Measurements from ENCODE around the gene OR6B3. TPM values are rescaled to one million over a fixed set of nuclear protein-coding genes. Genes with fewer than 3 reads are reported as not detected.

OR6B3 gene
- total RNA-seq, 1 experiment from 2014 or later, result not detected

DNA sequence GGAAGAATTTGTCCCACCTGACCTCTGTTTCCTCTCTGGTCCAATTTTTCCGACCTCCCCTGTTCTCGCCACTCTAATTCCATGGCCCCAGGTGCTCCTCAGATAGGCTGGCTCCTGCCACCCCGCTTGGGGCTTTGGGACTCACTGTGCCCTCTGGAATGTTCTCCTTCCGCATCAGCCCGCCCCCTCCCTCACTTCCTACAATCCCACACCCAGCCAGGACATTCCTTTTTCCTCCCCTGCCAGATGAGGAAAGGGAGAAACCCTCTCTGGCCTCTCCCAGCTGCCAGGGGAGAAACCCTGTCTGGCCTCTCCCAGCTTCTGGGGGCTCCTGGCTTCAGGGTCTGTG is 20.0 kb downstream of the OR6B3 start:
- H3K79me2 ChIP-seq (ENCODE audit: low read length), result no peaks in the 10 kb centered on the region
- H3K9ac ChIP-seq (ENCODE audit: low read length), result no peak overlapping the region
- no peaks in the 10 kb centered on the region for H3K9me3 ChIP-seq (ENCODE audit: low read length)
- ChIA-PET CTCF (no interaction called here), POLR2A (ENCODE audit: unreplicated experiment) (no interaction called here)
- no peak for ATAC-seq
- no peak overlapping the region for H2AFZ ChIP-seq (ENCODE audit: low read length)
- TF ChIP-seq EZH2 (IDR thresholded peaks at IDR 0.05; ENCODE audit: low read length, unreplicated experiment), result no peak
- peaks cover 77% of the 10 kb centered on the region for H3K27me3 ChIP-seq (ENCODE audit: low read length)
- no peaks in the 10 kb centered on the region for H4K20me1 ChIP-seq (ENCODE audit: low read length)
- intact Hi-C loops (cut with micrococcal nuclease), result no loop called here
- no peaks in the 10 kb centered on the region for H3K4me1 ChIP-seq (ENCODE audit: insufficient read depth, low read length)
- H3K4me3 ChIP-seq (ENCODE audit: low read length), result no peak overlapping the region
- no TSS peak for BruUV-seq (replicated peaks)
- no peak overlapping the region for H3K4me2 ChIP-seq (ENCODE audit: low read length)
- DNase-seq, result no peak
- H3K27ac ChIP-seq (ENCODE audit: low read length), result no peak overlapping the region
- H3K36me3 ChIP-seq (ENCODE audit: low read depth, low read length), result no peaks in the 10 kb centered on the region
- no peaks in the 10 kb centered on the region for H3F3A ChIP-seq (ENCODE audit: low read length, unreplicated experiment)
- H3K9me2 ChIP-seq (replicated peaks; ENCODE audit: low read length), result no peaks in the 10 kb centered on the region

DNA sequence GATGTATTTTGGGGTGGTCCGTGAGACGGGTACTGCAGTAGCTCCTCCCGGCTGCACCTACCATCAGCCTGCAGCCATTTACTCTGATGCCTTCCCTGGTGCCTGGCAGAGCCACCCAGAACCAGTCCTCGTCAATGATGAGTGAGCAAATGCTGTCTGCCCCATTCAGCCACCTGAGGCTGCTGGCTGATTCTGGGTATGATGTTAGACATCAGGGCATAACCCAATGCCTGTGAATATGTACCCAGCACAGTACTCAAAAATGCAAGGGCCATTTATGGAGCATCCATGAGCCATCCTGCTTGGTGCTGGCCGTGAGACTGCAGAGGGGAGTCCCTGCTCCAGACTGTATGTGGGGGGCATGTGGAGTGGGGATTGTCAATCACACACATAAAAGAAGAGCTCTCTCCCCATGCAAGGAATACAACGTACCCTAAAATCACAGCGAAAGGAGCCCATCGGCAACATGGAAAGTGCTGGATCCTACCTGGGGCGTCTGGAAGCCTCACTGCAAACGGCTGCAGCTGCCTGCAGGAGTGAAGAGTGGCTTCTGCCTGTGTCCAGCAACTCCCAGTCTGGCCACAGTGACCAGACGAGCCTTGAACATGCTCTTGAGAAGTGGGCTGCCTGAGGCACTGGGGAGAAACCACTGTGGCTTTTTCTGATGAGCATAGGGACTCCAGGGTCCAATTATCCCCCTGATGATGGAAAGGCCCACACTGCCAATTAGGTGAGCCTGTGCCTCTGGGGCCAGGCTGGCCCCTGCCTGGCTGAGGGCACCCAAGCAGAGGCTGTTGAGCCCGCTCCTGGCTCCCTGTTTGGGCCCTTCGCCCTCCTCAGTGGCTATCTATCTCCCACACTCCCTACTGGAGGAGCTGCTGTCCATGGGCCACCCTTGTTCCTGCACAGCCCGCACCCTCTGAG is 20.7 kb downstream of the OR6B3 start:
- DNase-seq, result no peak
- TF ChIP-seq EZH2phosphoT487 (IDR thresholded peaks at IDR 0.05; ENCODE audit: borderline replicate concordance, low read length) (no peak), EZH2 (IDR thresholded peaks at IDR 0.05; ENCODE audit: low read length, unreplicated experiment) (no peak)
- TF ChIP-seq, protein P1, sequence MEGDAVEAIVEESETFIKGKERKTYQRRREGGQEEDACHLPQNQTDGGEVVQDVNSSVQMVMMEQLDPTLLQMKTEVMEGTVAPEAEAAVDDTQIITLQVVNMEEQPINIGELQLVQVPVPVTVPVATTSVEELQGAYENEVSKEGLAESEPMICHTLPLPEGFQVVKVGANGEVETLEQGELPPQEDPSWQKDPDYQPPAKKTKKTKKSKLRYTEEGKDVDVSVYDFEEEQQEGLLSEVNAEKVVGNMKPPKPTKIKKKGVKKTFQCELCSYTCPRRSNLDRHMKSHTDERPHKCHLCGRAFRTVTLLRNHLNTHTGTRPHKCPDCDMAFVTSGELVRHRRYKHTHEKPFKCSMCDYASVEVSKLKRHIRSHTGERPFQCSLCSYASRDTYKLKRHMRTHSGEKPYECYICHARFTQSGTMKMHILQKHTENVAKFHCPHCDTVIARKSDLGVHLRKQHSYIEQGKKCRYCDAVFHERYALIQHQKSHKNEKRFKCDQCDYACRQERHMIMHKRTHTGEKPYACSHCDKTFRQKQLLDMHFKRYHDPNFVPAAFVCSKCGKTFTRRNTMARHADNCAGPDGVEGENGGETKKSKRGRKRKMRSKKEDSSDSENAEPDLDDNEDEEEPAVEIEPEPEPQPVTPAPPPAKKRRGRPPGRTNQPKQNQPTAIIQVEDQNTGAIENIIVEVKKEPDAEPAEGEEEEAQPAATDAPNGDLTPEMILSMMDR (conservative IDR thresholded peaks at IDR 0.05; ENCODE audit: low read depth, low read length), result no peak
- no peaks in the 10 kb centered on the region for H3K9me3 ChIP-seq (ENCODE audit: low read length)
- H4K20me1 ChIP-seq (ENCODE audit: low read length), result no peaks in the 10 kb centered on the region
- no peaks in the 10 kb centered on the region for H3K79me2 ChIP-seq (ENCODE audit: low read length)
- H3K27me3 ChIP-seq (ENCODE audit: low read length), result peaks cover 70% of the 10 kb centered on the region
- H3K4me2 ChIP-seq (ENCODE audit: low read length), result no peak overlapping the region
- no peaks in the 10 kb centered on the region for H3K4me1 ChIP-seq (ENCODE audit: insufficient read depth, low read length)
- intact Hi-C loops (cut with micrococcal nuclease), result no loop called here
- no peak overlapping the region for H3K4me3 ChIP-seq (ENCODE audit: low read length)
- no peak overlapping the region for H2AFZ ChIP-seq (ENCODE audit: low read length)
- H3K27ac ChIP-seq (ENCODE audit: low read length), result no peak overlapping the region
- CTCF ChIA-PET, result no interaction called here
- ATAC-seq, result no peak
- no peaks in the 10 kb centered on the region for H3F3A ChIP-seq (ENCODE audit: low read length, unreplicated experiment)
- no peaks in the 10 kb centered on the region for H3K36me3 ChIP-seq (ENCODE audit: low read depth, low read length)
- POLR2A ChIA-PET (ENCODE audit: unreplicated experiment), result no interaction called here
- no peak overlapping the region for H3K9ac ChIP-seq (ENCODE audit: low read length)
- BruUV-seq (replicated peaks), result no TSS peak
- no peaks in the 10 kb centered on the region for H3K9me2 ChIP-seq (replicated peaks; ENCODE audit: low read length)

DNA sequence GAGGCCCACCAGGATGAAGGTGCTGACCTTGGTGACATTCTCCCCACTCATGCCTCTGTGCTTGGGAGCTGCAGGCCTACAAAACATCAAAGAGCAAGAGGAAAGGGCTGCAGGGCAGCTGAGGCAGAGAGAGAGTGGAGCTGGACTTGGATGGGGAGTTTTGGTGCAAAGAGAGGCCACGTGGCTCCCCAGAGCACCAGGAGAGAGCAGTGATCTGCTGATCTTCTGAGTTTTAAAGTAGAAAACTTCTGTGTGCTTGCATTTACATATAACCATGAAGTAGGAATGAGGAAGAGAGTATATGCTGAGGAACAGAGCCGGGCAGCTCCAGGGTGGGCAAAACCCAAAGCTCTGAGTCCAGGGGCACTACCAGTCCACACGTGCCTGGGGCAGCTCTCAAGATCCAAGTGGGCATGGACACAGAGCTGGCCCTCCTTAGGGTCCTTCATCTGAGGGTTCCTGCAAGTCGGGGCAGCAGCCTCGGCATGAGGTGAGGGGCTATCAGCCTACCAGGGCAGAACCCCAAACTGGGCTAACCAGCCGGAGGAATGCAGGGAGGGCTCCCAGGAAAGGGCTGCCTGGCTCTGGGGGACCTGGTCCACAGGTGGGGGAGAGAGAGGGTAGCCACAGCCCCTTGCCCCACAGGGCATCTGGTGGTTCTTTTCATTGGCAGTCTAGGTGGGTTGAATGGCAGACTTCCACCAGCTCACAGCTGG is 22.8 kb downstream of the OR6B3 start, which contains the start of gene OR6B2:
Gene OR6B2 (minus strand): TSS at position 51 of the 716 bp plus-strand sequence. CDS start 0 bp downstream, at position 51.
- H3K4me1 ChIP-seq (ENCODE audit: insufficient read depth, low read length), result no peaks in the 10 kb centered on the region
- no peak within 1 kb of the TSS for H3K9ac ChIP-seq (ENCODE audit: low read length)
- no peaks in the 10 kb centered on the region for H3K9me3 ChIP-seq (ENCODE audit: low read length)
- intact Hi-C loops (cut with micrococcal nuclease), result no loop called here
- H3F3A ChIP-seq (ENCODE audit: low read length, unreplicated experiment), result no peaks in the 10 kb centered on the region
- H2AFZ ChIP-seq (ENCODE audit: low read length), result no peak within 1 kb of the TSS
- H3K4me2 ChIP-seq (ENCODE audit: low read length), result no peak within 1 kb of the TSS
- DNase-seq (no peak), ATAC-seq (no peak)
- H3K4me3 ChIP-seq (ENCODE audit: low read length), result no peak within 1 kb of the TSS
- H4K20me1 ChIP-seq (ENCODE audit: low read length), result no peaks in the 10 kb centered on the region
- ChIA-PET CTCF (no interaction called here), POLR2A (ENCODE audit: unreplicated experiment) (no interaction called here)
- BruUV-seq (replicated peaks), result no TSS peak
- H3K9me2 ChIP-seq (replicated peaks; ENCODE audit: low read length), result no peaks in the 10 kb centered on the region
- H3K27me3 ChIP-seq (ENCODE audit: low read length), result peaks cover 50% of the 10 kb centered on the region
- H3K36me3 ChIP-seq (ENCODE audit: low read depth, low read length), result no peaks in the 10 kb centered on the region
- H3K27ac ChIP-seq (ENCODE audit: low read length), result no peak within 1 kb of the TSS
- TF ChIP-seq, protein P1 (conservative IDR thresholded peaks at IDR 0.05; ENCODE audit: low read depth, low read length), result no peak
- TF ChIP-seq EZH2phosphoT487 (IDR thresholded peaks at IDR 0.05; ENCODE audit: borderline replicate concordance, low read length) (no peak), EZH2 (IDR thresholded peaks at IDR 0.05; ENCODE audit: low read length, unreplicated experiment) (no peak)
- H3K79me2 ChIP-seq (ENCODE audit: low read length), result no peaks in the 10 kb centered on the region
